ENCODE results near the gene HNRNPA3.
"Not testable (repeated sequence)": the region's sequence is repeated elsewhere in the genome, so short reads cannot be mapped to it uniquely, and the experiment has no call there.

HNRNPA3 gene

DNA sequence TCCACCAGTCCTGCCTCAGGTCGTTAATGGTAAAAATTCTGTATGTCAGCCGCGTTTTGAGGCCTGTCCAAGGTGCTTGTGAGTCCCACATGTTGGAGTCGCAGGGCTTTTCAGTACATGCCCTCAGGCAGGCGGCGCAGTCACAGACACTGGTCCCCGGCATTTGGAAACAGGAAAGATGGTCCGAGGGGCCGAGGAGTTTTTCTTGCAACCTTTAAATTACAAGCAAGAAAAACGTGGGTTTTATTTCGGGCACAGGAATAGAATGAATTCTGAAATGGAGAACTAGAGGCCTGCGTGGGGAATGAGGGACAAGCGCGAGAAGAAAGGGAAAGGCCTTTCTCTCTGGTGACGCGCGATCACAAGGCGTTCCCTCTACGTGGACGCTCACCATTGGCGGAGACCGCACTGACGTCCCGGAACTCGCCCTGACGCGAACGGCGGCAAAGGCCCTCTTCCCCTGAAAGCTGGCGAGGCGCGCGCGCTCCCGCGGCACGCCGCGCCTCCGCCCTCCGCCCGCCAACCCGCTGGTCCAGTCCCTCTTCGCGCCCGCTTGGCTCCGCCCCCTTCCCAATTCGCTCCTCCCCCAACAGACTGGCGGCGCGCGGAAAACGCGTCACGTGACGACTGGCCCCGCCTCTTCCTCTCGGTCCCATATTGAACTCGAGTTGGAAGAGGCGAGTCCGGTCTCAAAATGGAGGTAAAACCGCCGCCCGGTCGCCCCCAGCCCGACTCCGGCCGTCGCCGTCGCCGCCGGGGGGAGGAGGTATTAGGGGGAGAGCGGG is at the start of gene HNRNPA3:
Gene HNRNPA3, plus strand, starts transcription at position 689 of the 785 bp plus-strand sequence. Its CDS starts 6 bp downstream, at position 695.
- DNase-seq (ENCODE audit: low read depth in 2 of 2, low spot score in 1 of 2): peak; percentile 98 to 99

GRCh38 chr2:177164131-177164530 is 48.5 kb upstream of the HNRNPA3 start:
- no peak for DNase-seq (ENCODE audit: low read depth in 2 of 2, low spot score in 1 of 2)

GRCh38 chr2:177164584-177165052 is 48.0 kb upstream of the HNRNPA3 start:
- DNase-seq (ENCODE audit: low read depth in 2 of 2, low spot score in 1 of 2): peak; percentile 59 to 63

DNA sequence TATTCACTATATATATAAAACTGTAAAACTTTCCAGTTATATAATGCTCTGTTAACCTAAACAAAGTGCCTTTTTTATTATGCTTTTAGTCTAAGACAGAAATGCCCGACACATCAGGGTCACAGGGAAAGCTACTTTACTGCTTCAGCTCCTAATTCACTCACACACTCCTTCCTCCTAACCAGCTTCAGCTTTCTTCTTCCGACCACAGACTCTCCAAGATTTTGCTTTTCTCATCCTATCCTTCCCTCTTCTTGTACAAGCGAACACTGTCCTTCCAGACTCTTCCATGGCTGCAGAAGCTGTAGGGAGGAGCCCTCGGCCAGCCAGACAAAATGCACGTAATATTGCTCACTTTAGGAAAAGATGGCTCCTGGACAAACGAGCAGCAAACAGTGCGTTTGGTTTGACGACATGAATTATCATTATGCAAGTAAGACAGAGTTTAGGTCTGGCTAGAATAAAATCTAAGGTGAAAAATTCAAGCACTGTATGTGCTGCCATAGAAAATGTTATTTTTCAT is 47.5 kb upstream of the HNRNPA3 start:
- no peak for DNase-seq (ENCODE audit: low read depth in 2 of 2, low spot score in 1 of 2)

- no peak for DNase-seq (ENCODE audit: low read depth in 2 of 2, low spot score in 1 of 2)
Observed at GRCh38 chr2:177165721-177166711, 46.6 kb upstream of the HNRNPA3 start.

GRCh38 chr2:177169810-177170514 is 42.6 kb upstream of the HNRNPA3 start:
- no peak for DNase-seq (ENCODE audit: low read depth in 2 of 2, low spot score in 1 of 2)

DNA sequence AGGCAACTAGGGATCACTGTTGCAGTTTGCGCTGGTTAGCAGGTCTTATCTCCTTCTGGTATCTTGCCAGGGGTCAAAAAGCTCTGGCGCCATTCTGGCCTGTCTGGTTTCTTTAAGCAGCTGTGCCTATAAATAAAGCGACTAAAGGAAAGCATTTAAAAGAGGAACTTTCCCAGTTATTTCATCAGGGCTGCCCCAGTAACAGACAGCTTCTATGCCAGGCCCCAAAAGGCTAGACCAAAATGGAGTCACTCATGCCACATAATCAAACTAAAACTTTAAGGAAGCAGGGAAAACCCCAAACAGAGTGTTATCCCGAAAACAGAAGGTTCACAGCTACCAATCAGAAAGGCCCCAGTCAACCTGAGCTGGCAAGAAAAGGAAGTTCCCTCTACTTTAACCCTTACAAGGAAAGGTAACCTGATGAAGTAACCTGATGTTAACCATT is 41.2 kb upstream of the HNRNPA3 start:
- no peak for DNase-seq (ENCODE audit: low read depth in 2 of 2, low spot score in 1 of 2)

GRCh38 chr2:177172034-177172880 is 40.3 kb upstream of the HNRNPA3 start:
- DNase-seq (ENCODE audit: low read depth in 2 of 2, low spot score in 1 of 2): no peak

DNA sequence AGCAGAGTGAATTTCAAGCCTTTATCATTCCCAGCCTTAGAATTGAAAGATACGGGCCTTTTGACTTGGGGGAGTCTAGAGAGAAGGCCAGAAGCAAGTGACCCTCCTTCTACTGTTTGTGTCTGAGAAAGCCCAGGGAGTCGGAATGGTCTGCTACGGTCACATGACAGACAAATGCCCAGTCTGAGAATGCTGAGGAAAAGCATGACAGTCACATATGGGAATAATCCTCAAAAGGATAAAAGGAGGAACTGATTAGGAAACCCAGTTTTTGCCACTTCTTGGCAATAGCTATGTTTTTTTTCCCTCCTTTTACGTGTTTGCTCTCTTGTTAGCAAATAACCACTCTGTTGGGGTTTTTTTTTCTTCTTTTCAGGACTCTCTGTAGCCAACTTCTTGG is 38.1 kb upstream of the HNRNPA3 start:
- DNase-seq (ENCODE audit: low read depth in 2 of 2, low spot score in 1 of 2): no peak

GRCh38 chr2:177175917-177176668 is 36.5 kb upstream of the HNRNPA3 start:
- DNase-seq (ENCODE audit: low read depth in 2 of 2, low spot score in 1 of 2): no peak

DNA sequence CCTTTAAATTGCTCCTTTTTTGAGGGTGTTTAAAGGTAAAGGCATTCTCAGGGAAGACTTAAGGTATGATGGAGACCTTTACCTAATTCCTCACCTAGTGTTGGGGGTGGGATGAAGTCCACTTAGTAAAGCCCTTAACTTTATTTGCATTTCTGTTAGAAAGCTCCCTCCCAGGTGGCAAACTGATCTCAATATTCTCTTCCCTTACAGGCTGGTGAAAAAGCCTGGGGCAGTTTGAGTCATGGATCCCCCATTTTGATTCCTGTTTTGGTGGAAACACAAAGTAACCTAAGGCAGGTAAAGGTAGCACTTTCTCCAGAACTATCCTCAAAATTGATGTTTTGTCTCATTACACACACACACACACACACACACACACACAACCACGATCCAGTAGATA is 33.8 kb upstream of the HNRNPA3 start:
- DNase-seq (ENCODE audit: low read depth in 2 of 2, low spot score in 1 of 2): no peak

DNA sequence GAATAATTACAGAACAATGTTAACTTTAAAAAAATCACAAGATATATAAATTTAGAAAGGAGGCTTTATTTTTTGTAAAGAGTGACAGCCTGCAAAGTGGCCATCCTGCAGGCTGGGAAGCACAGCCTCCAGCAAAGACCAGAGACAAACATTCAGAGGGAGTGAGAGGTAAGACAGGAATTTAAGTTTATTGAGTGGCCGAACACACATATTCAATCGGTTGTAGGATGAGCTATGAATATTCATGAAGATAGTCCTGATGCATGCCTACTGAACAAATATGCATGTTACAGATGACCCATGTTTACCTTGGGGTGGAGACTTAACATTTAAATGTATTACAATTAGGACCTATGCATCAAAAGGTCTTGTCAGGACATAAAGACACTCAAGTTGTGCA is 33.4 kb upstream of the HNRNPA3 start:
- DNase-seq (ENCODE audit: low read depth in 2 of 2, low spot score in 1 of 2): no peak

DNA sequence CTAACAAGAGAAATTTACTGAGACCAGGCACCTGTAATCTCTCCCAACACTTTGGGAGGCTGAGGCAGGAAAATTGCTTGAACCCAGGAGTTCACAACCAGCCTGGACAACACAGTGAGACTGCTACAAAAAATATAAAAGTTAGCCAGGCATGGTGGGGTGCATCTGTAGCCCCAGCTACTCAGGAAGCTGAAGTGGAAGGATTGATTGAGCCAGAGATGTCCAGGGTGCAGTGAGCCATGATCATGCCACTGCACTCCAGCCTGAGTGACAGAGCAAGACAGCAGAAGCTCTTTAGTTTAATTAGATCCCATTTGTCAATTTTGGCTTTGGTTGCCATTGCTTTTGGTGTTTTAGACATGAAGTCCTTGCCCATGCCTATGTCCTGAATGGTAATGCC is 32.9 kb upstream of the HNRNPA3 start:
- not testable (repeated sequence) for DNase-seq (ENCODE audit: low read depth in 2 of 2, low spot score in 1 of 2)

- DNase-seq (ENCODE audit: low read depth in 2 of 2, low spot score in 1 of 2): no peak
Observed at GRCh38 chr2:177180269-177181000, 32.2 kb upstream of the HNRNPA3 start.

- no peak for DNase-seq (ENCODE audit: low read depth in 2 of 2, low spot score in 1 of 2)
Observed at GRCh38 chr2:177183860-177184259, 28.7 kb upstream of the HNRNPA3 start.

DNA sequence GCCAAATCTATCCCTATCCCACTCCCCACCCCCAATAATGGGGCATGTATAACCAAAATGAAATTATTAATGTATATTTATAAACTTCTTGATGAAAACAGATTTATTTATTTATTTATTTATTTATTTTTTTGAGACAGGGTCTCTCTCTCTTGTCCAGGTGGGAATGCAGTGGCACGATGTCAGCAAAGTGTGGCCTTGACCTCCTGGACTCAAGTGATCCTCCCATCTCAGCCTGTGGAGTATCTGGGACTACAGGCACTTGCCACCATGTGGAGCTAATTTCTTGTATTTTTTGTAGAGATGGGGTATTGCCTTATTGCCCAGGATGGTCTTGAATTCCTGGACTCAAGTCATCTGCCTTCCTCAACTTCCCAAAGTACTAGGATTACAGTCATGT is 28.0 kb upstream of the HNRNPA3 start:
- DNase-seq (ENCODE audit: low read depth in 2 of 2, low spot score in 1 of 2): no peak

DNA sequence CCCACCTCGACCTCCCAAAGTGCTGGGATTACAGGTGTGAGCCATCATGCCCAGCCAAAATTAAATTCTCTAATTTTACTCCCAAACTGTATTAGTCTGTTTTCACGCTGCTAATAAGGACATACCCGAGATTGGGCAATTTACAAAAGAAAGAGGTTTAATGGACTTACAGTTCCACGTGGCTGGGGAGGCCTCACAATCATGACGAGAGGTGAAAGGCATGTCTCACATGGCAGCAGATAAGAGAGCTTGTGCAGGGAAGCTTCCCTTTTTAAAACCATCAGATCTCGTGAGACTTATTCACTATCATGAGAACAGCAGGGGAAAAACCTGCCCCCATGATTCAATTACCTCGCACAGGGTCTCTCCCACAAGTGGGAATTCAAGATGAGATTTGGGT is 26.6 kb upstream of the HNRNPA3 start:
- DNase-seq (ENCODE audit: low read depth in 2 of 2, low spot score in 1 of 2): not testable (repeated sequence)

- no peak for DNase-seq (ENCODE audit: low read depth in 2 of 2, low spot score in 1 of 2)
Observed at GRCh38 chr2:177187631-177188312, 24.8 kb upstream of the HNRNPA3 start.

Measured in stimulated activated CD8-positive, alpha-beta memory T cell treated with anti-CD3 and anti-CD28 coated beads, Interleukin-4, amount 100 ng/mL, for 1 hour (primary cell).